BE2C (cell line): ENCODE results near the gene C18orf63.

ENCODE experiments used
- DNase-seq: peaks from one replicate; pipeline ENCODE4 v3.0.0-alpha.2; 2020
- H3K27me3 ChIP-seq: fragments of 250-450 bp; sonication (Bioruptor Pico); 2 replicates; pipeline ENCODE4 v1.5.1; 2020; ENCODE audit warnings: mild to moderate bottlenecking
- H3K36me3 ChIP-seq: fragments of 250-450 bp; sonication (Bioruptor Pico); 2 replicates; pipeline ENCODE4 v1.5.1; 2020; ENCODE audit warnings: mild to moderate bottlenecking
- H3K4me1 ChIP-seq: fragments of 250-450 bp; sonication (Bioruptor Pico); 2 replicates; pipeline ENCODE4 v1.5.1; 2020
- H3K4me3 ChIP-seq: 2 replicates; pipeline ENCODE4 v1.5.1; 2011; ENCODE audit warnings: low read depth, low read length
- H3K9me3 ChIP-seq: fragments of 250-450 bp; sonication (Bioruptor Pico); 2 replicates; pipeline ENCODE4 v1.5.1; 2020
- CTCF ChIP-seq: IDR thresholded peaks from 2 replicates; pipeline ENCODE4 v1.5.1; 2012; ENCODE audit warnings: mild to moderate bottlenecking, low read depth, low read length

C18orf63 gene

DNA sequence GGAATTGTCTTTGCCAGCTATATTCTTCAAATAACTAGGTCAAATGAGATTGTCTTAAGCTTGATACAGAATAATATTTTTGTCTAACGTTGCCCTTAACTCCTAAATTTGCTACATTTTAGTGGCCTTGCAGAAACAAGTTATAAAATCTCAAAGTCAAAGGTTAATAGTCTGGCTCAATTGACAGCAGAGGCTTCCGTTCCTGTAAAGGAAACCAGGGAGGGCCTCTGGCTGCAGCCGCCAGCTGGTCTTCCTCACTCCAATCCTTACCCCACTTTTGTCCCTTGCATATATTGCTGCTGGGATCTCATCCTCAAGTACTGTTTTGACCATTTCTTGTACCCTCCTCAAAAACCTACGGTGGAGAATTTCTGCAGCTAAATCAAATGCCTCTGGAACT is 40.9 kb upstream of the C18orf63 start:
- DNase-seq = no peak
- no peak overlapping the region for H3K4me3 ChIP-seq
- H3K4me1 ChIP-seq = peaks cover 16% of the 10 kb centered on the region
- H3K36me3 ChIP-seq = no peaks in the 10 kb centered on the region
- H3K27me3 ChIP-seq = no peaks in the 10 kb centered on the region
- no peak for TF ChIP-seq CTCF
- no peaks in the 10 kb centered on the region for H3K9me3 ChIP-seq

GRCh38 chr18:74275736-74276135 is 39.9 kb upstream of the C18orf63 start:
- no peaks in the 10 kb centered on the region for H3K27me3 ChIP-seq
- no peaks in the 10 kb centered on the region for H3K9me3 ChIP-seq
- no peak for TF ChIP-seq CTCF
- H3K36me3 ChIP-seq = no peaks in the 10 kb centered on the region
- DNase-seq = no peak
- H3K4me1 ChIP-seq = peaks cover 16% of the 10 kb centered on the region
- H3K4me3 ChIP-seq = no peak overlapping the region

DNA sequence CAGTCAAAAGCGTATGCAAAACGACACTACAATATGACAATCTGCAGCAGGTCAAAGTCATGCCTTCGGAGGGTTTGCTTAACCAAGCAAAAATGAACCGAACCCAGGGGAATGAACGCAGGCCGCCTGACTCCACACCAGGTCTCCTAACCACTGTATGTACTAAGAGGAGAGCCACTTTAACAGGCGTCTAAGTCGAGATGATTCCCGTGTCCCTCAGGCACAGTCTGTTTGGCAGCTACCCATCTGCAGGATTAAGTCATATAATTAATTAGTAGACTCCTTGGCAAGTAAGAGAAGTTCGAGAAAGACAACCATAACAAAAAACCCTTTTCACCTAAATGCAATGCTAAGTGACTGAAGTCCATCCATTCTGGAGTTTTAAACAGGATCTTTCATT is 39.0 kb upstream of the C18orf63 start:
- H3K4me1 ChIP-seq = peaks cover 18% of the 10 kb centered on the region
- H3K4me3 ChIP-seq = no peak overlapping the region
- H3K36me3 ChIP-seq = no peaks in the 10 kb centered on the region
- DNase-seq = no peak
- TF ChIP-seq CTCF = no peak
- H3K9me3 ChIP-seq = no peaks in the 10 kb centered on the region
- H3K27me3 ChIP-seq = no peaks in the 10 kb centered on the region

- no peak for TF ChIP-seq CTCF
- no peak overlapping the region for H3K4me3 ChIP-seq
- H3K36me3 ChIP-seq = no peaks in the 10 kb centered on the region
- DNase-seq = no peak
- H3K9me3 ChIP-seq = no peaks in the 10 kb centered on the region
- H3K4me1 ChIP-seq = peaks cover 25% of the 10 kb centered on the region
- no peaks in the 10 kb centered on the region for H3K27me3 ChIP-seq
Observed at GRCh38 chr18:74277296-74277695, 38.3 kb upstream of the C18orf63 start.

- H3K27me3 ChIP-seq = no peaks in the 10 kb centered on the region
- no peak for TF ChIP-seq CTCF
- H3K4me1 ChIP-seq = peaks cover 28% of the 10 kb centered on the region
- no peaks in the 10 kb centered on the region for H3K36me3 ChIP-seq
- H3K4me3 ChIP-seq = no peak overlapping the region
- DNase-seq = peak; percentile 69
- no peaks in the 10 kb centered on the region for H3K9me3 ChIP-seq
Observed at GRCh38 chr18:74278058-74278457, 37.6 kb upstream of the C18orf63 start.

DNA sequence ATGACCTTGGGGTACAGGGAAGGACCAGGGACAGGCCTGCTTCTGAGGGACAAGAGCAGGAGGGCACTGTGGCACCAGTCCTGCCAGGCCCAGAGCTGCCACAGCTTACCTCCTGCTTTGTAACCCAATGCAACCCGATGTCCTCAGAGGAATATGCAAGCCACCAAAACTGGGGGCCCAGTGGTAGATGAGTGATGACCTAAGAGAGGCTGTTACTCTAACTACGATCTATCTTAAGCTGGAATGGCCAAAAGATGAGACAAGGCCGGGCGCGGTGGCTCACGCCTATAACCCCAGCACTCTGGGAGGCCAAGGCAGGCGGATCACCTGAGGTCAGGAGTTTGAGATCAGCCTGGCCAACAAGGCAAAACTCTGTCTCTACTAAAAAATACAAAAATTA is 36.7 kb upstream of the C18orf63 start:
- no peak for DNase-seq
- peaks cover 28% of the 10 kb centered on the region for H3K4me1 ChIP-seq
- no peaks in the 10 kb centered on the region for H3K36me3 ChIP-seq
- TF ChIP-seq CTCF = no peak
- no peaks in the 10 kb centered on the region for H3K9me3 ChIP-seq
- no peak overlapping the region for H3K4me3 ChIP-seq
- no peaks in the 10 kb centered on the region for H3K27me3 ChIP-seq
